Naive thymus-derived CD8-positive, alpha-beta T cell (primary cell): ENCODE measurements around the gene NFE2L2. TPM values are rescaled to one million over a fixed set of nuclear protein-coding genes. Genes with fewer than 3 reads are reported as not detected.
"Not testable (repeated sequence)": the region's sequence is repeated elsewhere in the genome, so short reads cannot be mapped to it uniquely, and the experiment has no call there.

Source experiments
- ATAC-seq, 2 donors: fragments of 150-1000 bp; cut with Tn5 transposase in 1 of 2; sonication (Bioruptor Pico), chemical (Tn5 transposase) in 1 of 2; 1 replicate in 1 of 2; 2 replicates in 1 of 2; pipeline ENCODE4 v1.10.0; 2021; ENCODE audit warnings: mild to moderate bottlenecking in 2 of 2, moderate library complexity in 2 of 2
- POLR2A ChIA-PET: fragments of 350-600 bp; sonication (Branson Sonifier 250); formaldehyde crosslinking; loops from one replicate; lab custom pipeline; 2021; ENCODE audit warnings: antibody characterized with exemption; lab: Charles Lee
- DNase-seq, 10 donors: peaks; one replicate each; pipeline versions ENCODE4 v3.0.0 to v3.0.0-alpha.2; 2020 to 2022
- H3K27ac Mint-ChIP-seq, 10 donors: one replicate each; pipeline ENCODE4 v1.8.0; 2020 to 2022; ENCODE audit warnings: mild to moderate bottlenecking in 10 of 10, mixed read lengths in 10 of 10, moderate library complexity in 4 of 10, inconsistent platforms in 1 of 10
- H3K27me3 Mint-ChIP-seq, 5 donors: one replicate each; pipeline ENCODE4 v1.8.0; 2021 to 2022; ENCODE audit warnings: mixed read lengths in 5 of 5
- H3K36me3 Mint-ChIP-seq, 3 donors: one replicate each; pipeline ENCODE4 v1.8.0; 2020 to 2022; ENCODE audit warnings: mixed read lengths in 3 of 3, mild to moderate bottlenecking in 2 of 3, inconsistent platforms in 1 of 3
- H3K4me1 Mint-ChIP-seq, 4 donors: one replicate each; pipeline ENCODE4 v1.8.0; 2021 to 2022; ENCODE audit warnings: mixed read lengths in 4 of 4
- H3K4me3 Mint-ChIP-seq, 10 donors: one replicate each; pipeline ENCODE4 v1.8.0; 2020 to 2022; ENCODE audit warnings: mild to moderate bottlenecking in 10 of 10, mixed read lengths in 10 of 10, moderate library complexity in 6 of 10, inconsistent platforms in 1 of 10
- H3K9me3 Mint-ChIP-seq, 9 donors: one replicate each; pipeline ENCODE4 v1.8.0; 2020 to 2022; ENCODE audit warnings: mixed read lengths in 9 of 9, mild to moderate bottlenecking in 3 of 9, inconsistent platforms in 1 of 9, moderate library complexity in 1 of 9
- polyA plus RNA-seq, 3 donors: library from polyadenylated mRNA; unstranded; fragments of 300-500 nt; fragmentation: Illumina TruSeq; gene quantifications; one replicate each; pipeline ENCODE4 v1.2.3, GENCODE V29; 2021
- total RNA-seq, 8 experiments: library from RNA in 2 of 8; stranded (reverse) in 2 of 8; gene quantifications; one replicate each; pipeline ENCODE4 v1.2.3 and lab custom pipeline; 2021 to 2026

Gene NFE2L2
- total RNA-seq (10 to 100 TPM; 93.6 to 96.9 TPM), polyA plus RNA-seq (10 to 100 TPM; 48.2 to 57.8 (median 56.0) TPM), total RNA-seq (lab: John Stamatoyannopoulos, UW) (103 to 156 (median 125) reads per million in 6 experiments)

DNA sequence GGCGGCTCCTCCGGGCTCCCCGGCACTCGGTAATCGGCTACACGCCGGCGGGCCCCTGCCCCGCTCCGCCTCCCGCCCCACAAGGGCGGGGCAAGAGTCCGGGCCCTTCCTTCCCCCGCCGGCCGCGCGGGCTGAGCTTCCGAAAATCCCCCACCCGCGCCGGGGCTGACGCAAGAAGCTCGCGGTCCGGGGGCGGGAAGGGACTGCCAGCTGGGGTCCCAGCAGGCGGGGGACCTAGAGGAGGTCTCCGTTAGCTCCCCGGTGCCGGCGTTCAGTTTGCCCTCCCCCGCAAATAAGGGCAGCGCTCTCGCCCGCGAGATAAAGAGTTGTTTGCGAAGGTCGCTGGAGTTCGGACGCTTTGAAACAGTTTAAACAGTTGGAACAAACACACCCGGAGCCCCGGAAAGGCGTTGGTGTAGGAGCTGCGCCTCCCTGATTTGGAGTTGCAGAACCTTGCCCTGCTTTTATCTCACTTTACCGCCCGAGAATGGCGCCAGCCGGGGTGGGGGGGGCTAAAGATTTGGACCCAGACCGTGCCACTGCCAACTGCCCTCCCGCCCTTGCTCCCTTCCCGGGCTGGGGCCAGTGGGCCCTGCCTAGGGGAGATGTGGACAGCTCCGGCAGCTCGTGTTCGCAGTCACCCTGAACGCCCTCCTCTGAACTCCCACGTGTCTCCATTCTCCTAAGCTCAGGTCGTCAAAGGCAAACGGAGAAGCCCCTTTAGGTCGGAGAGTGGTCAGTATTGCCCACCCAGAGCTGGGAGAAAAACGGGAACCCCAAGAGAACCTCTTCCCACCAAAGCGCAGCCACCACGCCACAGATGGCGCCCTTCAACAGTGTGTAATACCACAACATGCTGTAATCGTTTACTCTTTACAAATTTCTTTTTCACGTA, at the start of gene NFE2L2:
Gene NFE2L2 (minus strand): TSS at position 35 of the 895 bp plus-strand sequence. CDS start 151 bp downstream, outside the sequence.
- ATAC-seq (peak; percentile 62 to 65), DNase-seq (peak; percentile 90 to 97 (median 95))
- Mint-ChIP-seq H3K9me3 (no peaks in the 10 kb centered on the region), H3K27ac (peak within 1 kb of the TSS; percentile 97 to 100 (median 100)), H3K4me3 (peak within 1 kb of the TSS; percentile 93 to 99 (median 96)), H3K36me3 (peaks cover 0 to 2% (median 0%) of the 10 kb centered on the region in 3 donors), H3K4me1 (peaks cover 16 to 49% (median 44%) of the 10 kb centered on the region in 4 donors), H3K27me3 (no peaks in the 10 kb centered on the region)
- POLR2A ChIA-PET, result interaction anchor here (0.7 to 5.5 kb wide), 38 partner anchors 8 to 1186 kb away, joined by 3 to 213 read pairs (median 8); partner anchors contain the start of genes AGPS, HNRNPA3, PJVK and PRKRA

DNA sequence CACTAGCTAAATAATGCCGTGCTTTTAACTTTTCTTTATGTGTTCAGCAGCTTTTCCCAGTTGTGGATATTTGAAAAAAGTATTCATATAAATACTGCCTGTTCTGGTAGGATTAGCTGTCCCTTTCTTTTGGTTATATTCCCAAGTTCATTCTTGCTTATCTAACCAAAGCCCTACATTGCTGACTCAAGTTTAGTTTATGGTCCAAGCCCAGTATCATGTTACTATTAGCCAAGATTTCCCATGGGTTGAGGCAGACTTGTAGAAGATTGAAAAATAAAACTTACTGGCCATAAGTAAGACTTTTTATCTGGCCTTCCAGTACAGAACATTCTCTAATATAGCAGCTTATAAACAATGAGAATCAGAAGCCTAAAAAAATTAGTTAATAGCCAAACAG, 49.7 kb upstream of the NFE2L2 start:
- ATAC-seq, result no peak
- POLR2A ChIA-PET, result interaction anchor here (12.3 kb wide), 1 partner anchor 50 kb away, joined by 213 read pairs; the partner anchor contains the start of gene NFE2L2

DNA sequence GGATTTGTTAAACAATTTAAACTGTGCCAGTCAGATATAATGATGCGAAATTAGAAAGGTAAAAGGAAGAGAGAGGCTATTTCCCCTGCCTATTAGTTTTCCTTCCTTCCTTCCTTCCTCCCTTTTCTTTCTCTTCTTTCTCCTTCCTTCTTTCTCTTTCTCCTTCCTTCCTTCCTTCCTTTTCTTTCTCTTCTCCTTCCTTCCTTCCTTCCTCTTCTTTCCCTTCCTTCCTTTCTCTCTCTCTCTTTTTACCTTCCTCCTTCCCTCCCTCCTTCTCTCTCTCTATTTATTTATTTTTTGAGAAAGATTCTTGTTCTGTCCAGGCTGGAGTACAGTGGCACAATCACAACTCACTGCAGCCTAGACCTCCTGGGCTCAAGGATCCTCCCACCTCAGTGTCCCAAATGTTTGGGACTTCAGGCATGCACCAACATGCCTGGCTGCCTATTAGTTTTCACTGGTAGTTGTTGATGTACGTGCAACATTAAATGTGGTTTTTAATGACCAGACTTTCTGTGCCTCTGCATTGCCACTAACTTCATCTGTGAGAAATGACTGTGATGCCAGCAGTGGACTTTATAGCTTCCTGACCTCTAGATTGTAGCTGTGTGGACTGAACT, 48.7 kb upstream of the NFE2L2 start:
- peak overlapping the region; percentile 63 to 92 (median 84) for H3K27ac Mint-ChIP-seq
- ATAC-seq (no peak), DNase-seq (no peak)
- peaks cover 15 to 43% (median 31%) of the 10 kb centered on the region in 4 donors for H3K4me1 Mint-ChIP-seq
- no peak overlapping the region for H3K4me3 Mint-ChIP-seq
- H3K36me3 Mint-ChIP-seq, result peaks cover 0 to 4% (median 0%) of the 10 kb centered on the region in 3 donors
- peaks cover 0 to 5% (median 0%) of the 10 kb centered on the region in 9 donors for H3K9me3 Mint-ChIP-seq
- no peaks in the 10 kb centered on the region for H3K27me3 Mint-ChIP-seq
- POLR2A ChIA-PET, result interaction anchor here (12.3 kb wide), 1 partner anchor 49 kb away, joined by 213 read pairs; the partner anchor contains the start of gene NFE2L2

More for the DNA sequence above, 49.7 kb upstream of the NFE2L2 start:
- Mint-ChIP-seq H3K9me3 (peaks cover 0 to 5% (median 0%) of the 10 kb centered on the region in 9 donors), H3K36me3 (peaks cover 0 to 4% (median 0%) of the 10 kb centered on the region in 3 donors), H3K4me1 (peaks cover 13 to 35% (median 26%) of the 10 kb centered on the region in 4 donors), H3K4me3 (no peak overlapping the region), H3K27me3 (no peaks in the 10 kb centered on the region), H3K27ac (peak overlapping the region in 5 of 10 donors; percentile 29 to 85 (median 65))
- no peak for DNase-seq

DNA sequence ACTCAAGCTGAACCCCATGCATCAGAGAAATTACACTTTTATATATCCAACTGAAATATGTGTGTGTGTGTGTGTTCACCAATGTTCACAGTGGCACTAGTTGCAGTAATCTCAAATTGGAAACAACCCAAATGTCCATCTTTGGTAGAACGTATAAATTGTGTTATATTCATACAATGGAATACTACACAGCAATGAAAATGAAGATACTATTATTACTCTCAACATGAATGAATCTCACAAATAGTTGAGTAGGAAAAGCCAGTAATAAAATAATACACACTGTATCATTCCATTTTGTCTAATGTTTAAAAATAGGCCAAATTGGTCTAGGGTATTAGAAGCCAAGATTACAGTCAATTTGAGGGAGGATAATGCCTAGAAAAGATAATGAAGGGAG, 48.0 kb upstream of the NFE2L2 start:
- Mint-ChIP-seq H3K27ac (peak overlapping the region in 8 of 10 donors; percentile 36 to 97 (median 86)), H3K4me3 (no peak overlapping the region), H3K27me3 (no peaks in the 10 kb centered on the region), H3K36me3 (peaks cover 0 to 3% (median 0%) of the 10 kb centered on the region in 3 donors), H3K4me1 (peaks cover 15 to 44% (median 35%) of the 10 kb centered on the region in 4 donors), H3K9me3 (peaks cover 0 to 5% (median 0%) of the 10 kb centered on the region in 9 donors)
- DNase-seq (no peak), ATAC-seq (no peak)
- POLR2A ChIA-PET, result interaction anchor here (12.3 kb wide), 1 partner anchor 48 kb away, joined by 213 read pairs; the partner anchor contains the start of gene NFE2L2

DNA sequence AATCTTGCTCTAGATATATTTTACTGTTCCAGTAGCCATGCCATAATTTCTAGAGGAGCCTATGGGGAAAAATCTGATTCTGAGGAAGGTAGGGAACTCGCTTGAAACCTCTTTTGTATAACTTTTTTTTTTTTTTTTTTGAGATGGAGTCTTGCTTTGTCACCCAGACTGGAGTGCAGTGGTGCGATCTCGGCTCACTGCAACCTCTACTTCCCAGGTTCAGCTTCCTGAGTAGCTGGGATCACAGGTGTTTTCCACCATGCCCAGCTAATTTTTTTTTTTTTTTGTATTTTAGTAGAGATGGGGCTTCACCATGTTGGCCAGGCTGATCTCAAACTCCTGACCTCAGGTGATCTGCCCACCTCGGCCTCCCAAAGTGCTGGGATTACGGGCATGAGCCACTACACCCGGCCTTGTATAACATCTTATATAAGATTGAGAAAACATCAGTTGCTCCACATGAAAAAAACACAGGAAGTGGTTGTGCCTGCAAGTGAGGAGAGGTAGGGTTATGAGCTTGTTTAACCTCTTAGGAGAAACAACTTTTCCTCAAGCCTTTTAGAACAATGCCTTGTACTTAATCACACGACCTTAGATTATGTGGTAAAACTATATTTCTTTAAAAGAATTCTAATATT, 45.3 kb upstream of the NFE2L2 start:
- POLR2A ChIA-PET, result interaction anchor here (0.6 to 12.3 kb wide), 13 partner anchors 10 to 372 kb away, joined by 3 to 213 read pairs (median 4); partner anchors contain the start of genes HNRNPA3 and NFE2L2
- H3K9me3 Mint-ChIP-seq, H3K36me3 Mint-ChIP-seq, H3K27me3 Mint-ChIP-seq: not testable (repeated sequence)
- Mint-ChIP-seq H3K4me1 (peaks cover 17 to 52% (median 43%) of the 10 kb centered on the region in 4 donors), H3K4me3 (peak overlapping the region; percentile 20 to 81 (median 70)), H3K27ac (peak overlapping the region; percentile 78 to 97 (median 92))
- peak in 6 of 10 donors; percentile 20 to 80 (median 52) for DNase-seq
- ATAC-seq, result peak; percentile 91 to 96

DNA sequence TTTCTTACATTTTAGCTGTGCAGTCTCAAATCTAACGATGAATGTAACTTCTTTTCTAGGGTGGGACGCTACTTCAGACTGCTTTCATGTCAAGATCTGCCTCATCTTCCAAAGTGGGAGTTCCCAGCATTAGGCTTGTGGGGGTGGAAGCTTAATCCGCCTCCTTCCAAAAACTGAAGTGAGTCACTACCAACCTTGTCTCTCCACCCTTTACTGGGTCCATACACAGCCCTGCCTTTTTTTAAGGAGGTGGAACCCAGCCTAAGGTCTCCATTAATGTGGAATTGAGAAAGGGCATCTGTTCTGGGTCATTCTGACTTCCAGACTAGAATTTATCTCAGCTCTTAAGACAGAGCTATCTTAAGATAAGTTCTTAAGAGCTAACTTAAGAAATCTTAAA, 42.0 kb upstream of the NFE2L2 start:
- ATAC-seq (no peak), DNase-seq (no peak)
- POLR2A ChIA-PET, result interaction anchor here (1.0 to 12.3 kb wide), 2 partner anchors 10 to 42 kb away, joined by 3 to 213 read pairs; partner anchors contain the start of gene NFE2L2
- Mint-ChIP-seq H3K4me3 (no peak overlapping the region), H3K36me3 (peaks cover 0 to 11% (median 0%) of the 10 kb centered on the region in 3 donors), H3K27me3 (no peaks in the 10 kb centered on the region), H3K4me1 (peaks cover 17 to 40% (median 37%) of the 10 kb centered on the region in 4 donors), H3K9me3 (peaks cover 0 to 3% (median 0%) of the 10 kb centered on the region in 9 donors), H3K27ac (peak overlapping the region in 5 of 10 donors; percentile 13 to 73 (median 43))

DNA sequence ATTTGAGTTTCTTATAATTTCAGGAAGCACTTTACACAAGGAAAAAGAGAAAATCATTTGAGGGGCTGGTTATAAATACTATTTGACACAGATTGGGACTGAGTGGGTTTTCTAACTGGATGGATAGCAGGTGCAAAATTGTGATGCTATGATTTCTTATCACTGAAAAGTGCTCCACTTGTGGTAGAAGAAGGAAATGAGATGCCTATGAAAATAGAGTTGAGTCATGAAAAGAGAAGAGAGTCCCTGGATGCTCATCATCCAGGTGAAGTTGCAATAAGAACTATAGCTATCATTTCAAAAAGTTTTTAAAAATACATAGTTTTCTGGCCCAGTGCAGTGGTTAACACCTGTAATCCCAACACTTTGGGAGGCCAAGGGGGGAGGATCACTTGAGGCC, 39.4 kb upstream of the NFE2L2 start:
- no peak for ATAC-seq
- H3K9me3 Mint-ChIP-seq, result no peaks in the 10 kb centered on the region
- H3K27ac Mint-ChIP-seq, result peak overlapping the region in 1 of 10 donors; percentile 7
- peaks cover 0 to 10% (median 0%) of the 10 kb centered on the region in 3 donors for H3K36me3 Mint-ChIP-seq
- POLR2A ChIA-PET, result interaction anchor here (12.3 kb wide), 1 partner anchor 39 kb away, joined by 213 read pairs; the partner anchor contains the start of gene NFE2L2
- H3K27me3 Mint-ChIP-seq, result no peaks in the 10 kb centered on the region
- DNase-seq, result no peak
- no peak overlapping the region for H3K4me3 Mint-ChIP-seq
- H3K4me1 Mint-ChIP-seq, result peaks cover 7 to 16% (median 14%) of the 10 kb centered on the region in 4 donors

DNA sequence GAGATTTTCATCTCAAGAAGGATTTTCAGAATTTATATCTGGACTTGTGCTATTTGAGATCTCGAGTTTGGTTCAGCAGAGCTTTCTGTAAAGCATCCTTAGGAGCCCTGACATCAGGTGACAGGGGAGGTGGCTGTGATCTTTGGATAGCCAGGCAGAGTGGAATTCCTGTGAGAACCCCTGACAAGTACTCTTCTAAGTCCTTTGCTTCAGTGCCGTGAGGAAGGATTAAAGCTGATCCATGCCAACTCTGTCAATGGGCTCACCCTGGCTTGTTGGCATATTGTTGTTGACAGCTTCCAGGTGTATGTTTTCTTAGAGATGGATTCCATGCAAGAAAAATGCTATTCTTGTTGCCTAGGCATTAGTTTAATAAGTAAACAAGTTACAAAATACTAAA, 38.0 kb upstream of the NFE2L2 start:
- ATAC-seq (no peak), DNase-seq (no peak)
- H3K4me1 Mint-ChIP-seq, result peaks cover 5 to 8% (median 8%) of the 10 kb centered on the region in 4 donors
- H3K9me3 Mint-ChIP-seq, result no peaks in the 10 kb centered on the region
- no peaks in the 10 kb centered on the region for H3K27me3 Mint-ChIP-seq
- no peak overlapping the region for H3K4me3 Mint-ChIP-seq
- POLR2A ChIA-PET, result interaction anchor here (1.4 to 1.5 kb wide), 2 partner anchors 13 to 39 kb away, joined by 3 read pairs; no protein-coding TSS in a partner anchor
- H3K36me3 Mint-ChIP-seq, result peaks cover 0 to 8% (median 0%) of the 10 kb centered on the region in 3 donors
- H3K27ac Mint-ChIP-seq, result peak overlapping the region in 3 of 10 donors; percentile 24 to 28 (median 27)

DNA sequence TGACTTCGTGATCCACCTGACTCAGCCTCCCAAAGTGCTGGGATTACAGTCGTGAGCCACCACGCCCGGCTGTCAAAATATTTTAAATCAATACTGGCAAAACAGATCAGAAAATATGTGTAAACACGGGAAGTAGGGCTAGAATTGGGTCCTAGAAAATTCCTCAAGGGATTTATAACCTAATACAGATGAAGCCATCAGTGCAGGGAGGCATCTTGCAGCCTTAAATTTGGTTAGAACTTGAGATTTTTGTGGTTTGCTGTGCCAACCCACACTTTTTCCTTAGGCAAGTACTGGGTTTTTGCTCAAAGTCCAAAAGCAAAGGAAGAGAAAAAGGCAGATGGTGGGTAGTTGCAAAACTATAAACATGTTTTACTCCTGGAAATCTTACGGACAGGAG, 33.7 kb upstream of the NFE2L2 start:
- POLR2A ChIA-PET, result interaction anchor here (3.1 kb wide), 1 partner anchor 34 kb away, joined by 11 read pairs; the partner anchor contains the start of gene NFE2L2
- ATAC-seq (no peak), DNase-seq (no peak)

DNA sequence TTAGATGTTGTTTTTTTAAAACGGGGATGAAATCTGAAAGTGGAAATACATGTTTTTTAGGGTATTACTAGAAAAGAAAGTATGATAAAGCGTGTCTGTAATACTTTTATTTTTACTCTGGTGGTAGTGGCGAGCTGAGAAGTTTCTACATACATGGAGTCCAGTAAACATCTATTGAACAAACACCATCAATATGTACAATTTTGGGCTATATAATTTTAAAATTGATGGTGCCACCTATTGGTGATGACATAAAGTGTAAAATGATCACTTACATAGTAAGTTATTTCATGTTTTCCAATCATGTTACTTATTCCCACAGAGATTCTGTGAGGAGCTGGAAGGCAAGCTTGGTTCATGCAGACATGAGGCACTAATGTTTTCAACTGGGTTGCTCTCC, 31.5 kb upstream of the NFE2L2 start:
- DNase-seq, result peak in 3 of 10 donors; percentile 35 to 44 (median 44)
- peak overlapping the region in 3 of 10 donors; percentile 4 to 33 (median 14) for H3K27ac Mint-ChIP-seq
- H3K9me3 Mint-ChIP-seq, result no peaks in the 10 kb centered on the region
- peak; percentile 69 to 77 for ATAC-seq
- H3K4me3 Mint-ChIP-seq, result no peak overlapping the region
- POLR2A ChIA-PET, result interaction anchor here (0.8 to 7.0 kb wide), 6 partner anchors 10 to 131 kb away, joined by 3 to 123 read pairs (median 5); partner anchors contain the start of gene NFE2L2
- H3K36me3 Mint-ChIP-seq, result no peaks in the 10 kb centered on the region
- H3K27me3 Mint-ChIP-seq, result no peaks in the 10 kb centered on the region
- peaks cover 5 to 15% (median 10%) of the 10 kb centered on the region in 4 donors for H3K4me1 Mint-ChIP-seq

More for the DNA sequence above, 33.7 kb upstream of the NFE2L2 start:
- H3K9me3 Mint-ChIP-seq, result no peaks in the 10 kb centered on the region
- no peaks in the 10 kb centered on the region for H3K27me3 Mint-ChIP-seq
- peaks cover 0 to 5% (median 4%) of the 10 kb centered on the region in 4 donors for H3K4me1 Mint-ChIP-seq
- no peak overlapping the region for H3K27ac Mint-ChIP-seq
- H3K36me3 Mint-ChIP-seq, result peaks cover 0 to 4% (median 0%) of the 10 kb centered on the region in 3 donors
- no peak overlapping the region for H3K4me3 Mint-ChIP-seq

DNA sequence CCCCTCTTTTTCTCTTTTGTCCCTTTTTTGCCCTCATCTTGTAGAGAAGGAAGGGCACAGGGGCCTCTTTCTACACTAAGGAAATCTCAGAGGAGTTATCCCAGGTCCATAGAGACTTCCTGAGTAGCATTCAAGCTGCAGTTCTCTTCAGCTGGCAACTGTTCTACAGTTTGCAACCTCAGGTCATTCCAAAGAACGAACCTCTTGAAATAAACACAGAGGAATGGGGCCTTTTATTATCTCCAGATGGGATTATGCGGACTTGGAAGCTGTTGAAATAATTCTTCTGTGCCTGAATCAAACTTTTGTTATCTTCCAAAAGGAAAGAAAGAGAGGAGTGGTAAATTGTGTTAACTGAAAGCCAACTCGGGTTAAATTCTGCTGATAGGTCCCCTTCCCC, 31.0 kb upstream of the NFE2L2 start:
- peak overlapping the region in 1 of 10 donors; percentile 34 for H3K27ac Mint-ChIP-seq

More for the DNA sequence above, 31.0 kb upstream of the NFE2L2 start:
- no peaks in the 10 kb centered on the region for H3K27me3 Mint-ChIP-seq
- peaks cover 6 to 20% (median 13%) of the 10 kb centered on the region in 4 donors for H3K4me1 Mint-ChIP-seq
- POLR2A ChIA-PET, result interaction anchor here (0.7 to 7.0 kb wide), 6 partner anchors 10 to 1293 kb away, joined by 3 to 123 read pairs (median 6); partner anchors contain the start of genes LNPK and NFE2L2
- no peaks in the 10 kb centered on the region for H3K36me3 Mint-ChIP-seq
- no peak overlapping the region for H3K4me3 Mint-ChIP-seq
- H3K9me3 Mint-ChIP-seq, result no peaks in the 10 kb centered on the region
- ATAC-seq (no peak), DNase-seq (no peak)
